ENCODE measurements around the gene MCTP2.

- no peak for TF ChIP-seq CTCF (IDR thresholded peaks at IDR 0.05)
- TF ChIP-seq EZH2 (IDR thresholded peaks at IDR 0.05; ENCODE audit: borderline replicate concordance, insufficient read depth, low read depth, low read length, poor library complexity, severe bottlenecking) = no peak
These were observed 277.9 kb downstream of the MCTP2 start for GRCh38 chr15:94509259-94509658.
